VCaP (cell line): ENCODE results near the gene PLA2G4F.
A peak's percentile ranks its signal among the peaks of the same experiment; 100 is the strongest.

Source experiments
- H3K27ac ChIP-seq: fragments of 450-650 bp; 2 replicates; pipeline ENCODE4 v1.5.1; 2017
- CTCF ChIP-seq: fragments of 450-650 bp; conservative IDR thresholded peaks from 2 replicates; pipeline ENCODE4 v1.5.1; 2017; ENCODE audit warnings: mild to moderate bottlenecking, moderate library complexity

The PLA2G4F gene

GRCh38 chr15:42165106-42165505 lies 8.7 kb upstream of the PLA2G4F start:
- no peak overlapping the region for H3K27ac ChIP-seq
- no peak for TF ChIP-seq CTCF

- no peak for TF ChIP-seq CTCF
- H3K27ac ChIP-seq, result no peak overlapping the region
These were observed 7.6 kb upstream of the PLA2G4F start for GRCh38 chr15:42163947-42164550.

DNA sequence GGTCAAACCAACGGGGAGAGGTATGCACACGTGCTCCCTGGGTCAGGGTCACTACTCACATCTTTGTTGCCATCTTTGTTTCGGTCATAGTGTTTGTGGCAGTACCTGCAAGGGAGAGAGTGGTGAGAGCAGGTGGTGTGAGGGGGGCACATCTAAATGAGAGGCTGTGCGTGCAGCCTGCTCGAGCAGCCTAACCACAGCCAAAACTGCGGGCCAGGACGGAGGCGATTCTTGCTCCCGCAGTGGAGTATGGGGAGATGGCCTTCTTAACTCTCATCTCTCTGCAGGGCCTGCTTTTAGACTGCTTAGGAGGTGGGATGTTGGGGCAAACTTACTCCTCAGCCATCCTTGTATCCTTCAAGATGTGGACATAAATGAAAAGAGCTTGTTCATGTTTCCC lies 6.9 kb upstream of the PLA2G4F start:
- no peak overlapping the region for H3K27ac ChIP-seq
- no peak for TF ChIP-seq CTCF

DNA sequence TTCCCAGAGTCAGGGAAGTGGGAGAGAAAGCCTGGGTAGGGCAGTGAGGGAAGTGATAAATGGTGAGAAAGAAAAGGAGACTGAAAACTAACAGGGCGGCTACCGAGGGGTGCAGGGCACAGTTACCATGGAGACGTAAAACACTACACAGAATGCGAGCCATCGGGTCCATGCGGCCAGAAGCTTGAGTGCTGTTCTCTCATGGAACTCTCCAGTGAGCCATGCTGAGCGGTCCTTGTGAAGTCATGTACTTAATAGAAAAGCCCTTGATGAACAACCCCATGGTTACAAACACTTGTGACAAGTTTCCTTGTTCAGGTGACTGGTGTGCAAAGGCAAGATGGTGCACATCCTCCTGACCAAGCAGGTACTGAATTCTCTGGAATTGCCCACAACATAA lies 3.7 kb upstream of the PLA2G4F start:
- no peak overlapping the region for H3K27ac ChIP-seq
- no peak for TF ChIP-seq CTCF

GRCh38 chr15:42159381-42160015 lies 3.1 kb upstream of the PLA2G4F start:
- H3K27ac ChIP-seq, result no peak overlapping the region
- no peak for TF ChIP-seq CTCF

DNA sequence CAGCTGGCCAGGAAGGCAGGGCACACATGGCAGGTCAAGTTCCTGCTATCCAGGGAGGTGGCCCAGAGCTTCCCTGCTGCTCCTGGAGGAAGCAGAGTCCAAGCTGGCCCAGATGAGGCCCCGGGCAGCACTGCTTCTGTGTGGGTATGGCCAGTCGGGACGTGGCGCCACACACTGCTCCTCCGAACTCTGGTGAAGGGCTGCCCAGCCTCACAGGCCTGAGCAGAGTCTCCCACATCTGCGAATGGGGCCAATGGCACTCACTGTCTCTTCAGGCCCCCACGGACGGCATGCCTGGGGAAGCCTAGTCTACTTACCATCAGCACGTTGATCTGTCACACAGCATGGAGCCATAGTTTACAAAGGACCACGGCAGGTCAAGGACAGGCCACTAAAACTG lies 2.5 kb upstream of the PLA2G4F start:
- no peak for TF ChIP-seq CTCF
- no peak overlapping the region for H3K27ac ChIP-seq

DNA sequence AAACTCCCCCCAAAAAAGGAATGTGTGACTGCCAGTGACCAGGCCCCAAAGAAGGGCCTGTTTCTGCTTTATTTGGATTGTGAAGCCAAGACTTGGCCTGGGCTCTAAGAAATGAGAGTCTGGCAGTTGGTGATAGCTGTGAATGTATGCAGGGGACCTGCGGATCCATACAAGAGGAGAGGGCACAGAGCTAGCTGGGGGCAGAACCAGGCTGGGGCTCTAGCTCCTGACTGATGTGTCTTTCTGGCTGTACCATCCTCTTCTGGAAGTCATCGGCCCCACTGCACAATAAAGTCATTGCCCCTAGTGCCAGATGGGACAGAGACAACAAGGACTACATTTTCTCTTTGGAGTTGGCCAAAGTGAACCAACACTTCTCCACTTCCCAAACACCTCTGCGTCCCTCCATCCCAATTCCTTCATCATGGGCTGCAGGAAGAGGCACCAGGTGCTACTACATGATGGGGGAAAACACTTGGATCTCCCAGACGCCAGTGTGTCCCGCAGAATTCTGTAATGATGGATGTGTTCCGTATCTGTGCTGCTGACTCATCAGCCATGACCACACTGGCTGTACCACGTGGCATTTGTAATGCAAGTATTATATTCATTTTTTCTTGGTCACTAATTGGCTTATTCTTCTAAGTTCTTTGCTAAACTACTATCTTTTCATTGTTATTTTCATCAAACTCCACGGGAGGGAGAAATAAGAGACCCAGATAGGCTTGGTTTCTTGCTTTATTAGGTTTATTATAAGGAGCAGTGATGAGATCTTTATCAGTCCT lies 1.7 kb upstream of the PLA2G4F start:
- peak overlapping the region; percentile 95; the same call in 1 of the 2 replicates for H3K27ac ChIP-seq
- TF ChIP-seq CTCF, result no peak
